HepG2 (cell line): ENCODE results near the gene AANAT. TPM values are rescaled to one million over a fixed set of nuclear protein-coding genes. Genes with fewer than 3 reads are reported as not detected.

Experiments
- AHR ChIP-seq: IDR thresholded peaks from 2 replicates; pipeline ENCODE4 v1.6.1; 2018; ENCODE audit warnings: missing genetic modification reagents, missing compliant biosample characterization
- BHLHE40 ChIP-seq: IDR thresholded peaks from 2 replicates; pipeline ENCODE4 v1.6.1; 2011; ENCODE audit warnings: low read length, improper control_type of control experiment
- FOXO4 ChIP-seq: sonication (generic); formaldehyde crosslinking; conservative IDR thresholded peaks from 2 replicates; pipeline ENCODE4 v1.8.1; 2023; ENCODE audit warnings: missing genetic modification reagents
- FOXP4 ChIP-seq: sonication (generic); formaldehyde crosslinking; IDR thresholded peaks from 2 replicates; pipeline ENCODE4 v1.4.0; 2020; ENCODE audit warnings: missing genetic modification reagents
- IKZF1 ChIP-seq: fragments of 450-650 bp; IDR thresholded peaks from 2 replicates; pipeline ENCODE4 v1.7.1; 2016
- NFE2 ChIP-seq: sonication (generic); formaldehyde crosslinking; IDR thresholded peaks from 2 replicates; pipeline ENCODE4 v1.4.0; 2020; ENCODE audit warnings: missing genetic modification reagents
- NFKBIZ ChIP-seq: IDR thresholded peaks from 2 replicates; pipeline ENCODE4 v1.6.1; 2018; ENCODE audit warnings: missing genetic modification reagents, missing compliant biosample characterization
- PHF5A ChIP-seq: IDR thresholded peaks from one replicate; pipeline ENCODE4 v1.6.1; 2018; ENCODE audit warnings: low read depth, missing genetic modification reagents; ENCODE audit not compliant: unreplicated experiment
- POLR2G ChIP-seq: fragments of 200-400 bp; formaldehyde crosslinking; IDR thresholded peaks from 2 replicates; pipeline ENCODE4 v1.6.1; 2018; ENCODE audit warnings: mild to moderate bottlenecking, low read depth, low read length, moderate library complexity
- PRMT3 ChIP-seq: sonication (generic); formaldehyde crosslinking; IDR thresholded peaks from 2 replicates; pipeline ENCODE4 v1.8.1; 2022; ENCODE audit warnings: low read depth, mild to moderate bottlenecking, moderate library complexity, missing genetic modification reagents, borderline replicate concordance
- PRPF4 ChIP-seq: fragments of 200-400 bp; formaldehyde crosslinking; IDR thresholded peaks from 2 replicates; pipeline ENCODE4 v1.6.1; 2016; ENCODE audit warnings: low read length, low read depth; ENCODE audit not compliant: poor library complexity, severe bottlenecking
- SP2 ChIP-seq: sonication (generic); formaldehyde crosslinking; IDR thresholded peaks from 2 replicates; pipeline ENCODE4 v1.5.1; 2020; ENCODE audit warnings: mild to moderate bottlenecking, missing genetic modification reagents
- TCF12 ChIP-seq, 2 experiments: fragments of 450-650 bp in 1 of 2; sonication (generic) in 1 of 2; formaldehyde crosslinking in 1 of 2; IDR thresholded peaks; 2 replicates each; pipeline versions ENCODE4 v1.6.1 to v1.8.0; 2017 to 2022; ENCODE audit warnings: antibody characterized with exemption in 1 of 2, mild to moderate bottlenecking in 1 of 2, missing genetic modification reagents in 1 of 2, moderate library complexity in 1 of 2
- XBP1 ChIP-seq: sonication (generic); formaldehyde crosslinking; IDR thresholded peaks from 2 replicates; pipeline ENCODE4 v1.5.0; 2020; ENCODE audit warnings: missing genetic modification reagents
- ZBTB2 ChIP-seq: sonication (generic); formaldehyde crosslinking; IDR thresholded peaks from 2 replicates; pipeline ENCODE4 v1.8.0; 2022; ENCODE audit warnings: low read depth, missing genetic modification reagents
- ZMYM4 ChIP-seq: sonication (generic); formaldehyde crosslinking; IDR thresholded peaks from 2 replicates; pipeline ENCODE4 v1.8.1; 2023; ENCODE audit warnings: mild to moderate bottlenecking, missing genetic modification reagents
- ZNF160 ChIP-seq: sonication (generic); formaldehyde crosslinking; IDR thresholded peaks from 2 replicates; pipeline ENCODE4 v1.8.0; 2022; ENCODE audit warnings: mild to moderate bottlenecking, inconsistent platforms, missing genetic modification reagents
- ZNF180 ChIP-seq: sonication (generic); formaldehyde crosslinking; IDR thresholded peaks from 2 replicates; pipeline ENCODE4 v1.4.0; 2020; ENCODE audit warnings: low read depth, missing genetic modification reagents, borderline replicate concordance
- ZNF30 ChIP-seq: sonication (generic); formaldehyde crosslinking; IDR thresholded peaks from 2 replicates; pipeline ENCODE4 v1.5.0; 2020; ENCODE audit warnings: mild to moderate bottlenecking, missing genetic modification reagents
- ZNF362 ChIP-seq: sonication (generic); formaldehyde crosslinking; IDR thresholded peaks from 2 replicates; pipeline ENCODE4 v1.4.0; 2020; ENCODE audit warnings: missing genetic modification reagents, mild to moderate bottlenecking, borderline replicate concordance
- ZNF430 ChIP-seq: sonication (generic); formaldehyde crosslinking; IDR thresholded peaks from 2 replicates; pipeline ENCODE4 v1.9.0; 2021; ENCODE audit warnings: mild to moderate bottlenecking, missing genetic modification reagents
- ZNF530 ChIP-seq: sonication (generic); formaldehyde crosslinking; IDR thresholded peaks from 2 replicates; pipeline ENCODE4 v1.5.0; 2020; ENCODE audit warnings: low read depth, mild to moderate bottlenecking, missing genetic modification reagents
- ZNF563 ChIP-seq: sonication (generic); formaldehyde crosslinking; IDR thresholded peaks from 2 replicates; pipeline ENCODE4 v1.8.0; 2022; ENCODE audit warnings: mild to moderate bottlenecking, moderate library complexity, missing genetic modification reagents
- ZSCAN12 ChIP-seq: sonication (generic); formaldehyde crosslinking; IDR thresholded peaks from 2 replicates; pipeline ENCODE4 v1.9.0; 2021; ENCODE audit warnings: mild to moderate bottlenecking, missing genetic modification reagents
- polyA plus RNA-seq, 8 experiments: library from polyadenylated mRNA; depleted of rRNA in 3 of 8; stranded (reverse) in 7 of 8; unstranded in 1 of 8; fragments of >200 nt; fragmentation: Illumina TruSeq in 4 of 8; extraction: Trizol in 4 of 8; gene quantifications; 2 replicates each; pipeline versions ENCODE4 v1.2.1 to v1.2.3, GENCODE V29; 2011 to 2016; ENCODE audit warnings: low read depth in 4 of 8, missing spikeins in 1 of 8, mixed read lengths in 1 of 8; ENCODE audit not compliant: insufficient read depth in 1 of 8
- total RNA-seq, 5 experiments: library from RNA; depleted of rRNA; stranded (reverse); fragments of >200 nt; fragmentation: Illumina TruSeq; extraction: Trizol; gene quantifications; 2 replicates each; pipeline ENCODE4 v1.2.3, GENCODE V29; 2016; ENCODE audit warnings: low read depth in 1 of 5

Gene AANAT
- total and polyA plus RNA-seq, 2 of the 13 experiments (the other 11 are each of a cell fraction or from before 2014, with no cell fraction given) = 0.07 TPM; not detected in 1

GRCh38 chr17:76506408-76507345 lies 39.3 kb downstream of the AANAT start (continued):
- no peak for TF ChIP-seq AHR (CRISPR knock-in tag)
- 0 out of 2 replicates have a peak, but pooled peaks have one; percentile 40 for TF ChIP-seq ZNF563 (CRISPR knock-in tag)
- TF ChIP-seq NFKBIZ (CRISPR knock-in tag) = no peak
- no peak for TF ChIP-seq FOXO4 (CRISPR knock-in tag)
- TF ChIP-seq ZNF180 (CRISPR knock-in tag) = no peak
- TF ChIP-seq ZNF362 (CRISPR knock-in tag) = no peak
- no peak for TF ChIP-seq PHF5A (CRISPR knock-in tag)
- TF ChIP-seq PRPF4 = no peak
- no peak for TF ChIP-seq IKZF1
- no peak; the same call in 1 of the 2 replicates for TF ChIP-seq PRMT3 (CRISPR knock-in tag)
- TF ChIP-seq ZNF530 (CRISPR knock-in tag) = no peak
- no peak for TF ChIP-seq ZNF430 (CRISPR knock-in tag)
- TF ChIP-seq ZSCAN12 (CRISPR knock-in tag) = no peak
- TF ChIP-seq FOXP4 (CRISPR knock-in tag) = 0 out of 2 replicates have a peak, but pooled peaks have one; percentile 36
- no peak for TF ChIP-seq XBP1
- no peak; the same call in 1 of the 2 replicates for TF ChIP-seq ZMYM4 (CRISPR knock-in tag)
- TF ChIP-seq ZBTB2 (CRISPR knock-in tag) = no peak
- 0 out of 2 replicates have a peak, but pooled peaks have one; percentile 31 for TF ChIP-seq ZNF160
- no peak for TF ChIP-seq TCF12 (IDR thresholded peaks at IDR 0.05)
- TF ChIP-seq TCF12 (CRISPR knock-in tag; IDR thresholded peaks at IDR 0.05) = no peak; the same call in 1 of the 2 replicates
- no peak for TF ChIP-seq SP2
- peak; percentile 46; the same call in 1 of the 2 replicates for TF ChIP-seq ZNF30 (CRISPR knock-in tag)
- TF ChIP-seq BHLHE40 = 0 out of 2 replicates have a peak, but pooled peaks have one; percentile 15
- TF ChIP-seq POLR2G = no peak
- TF ChIP-seq NFE2 (CRISPR knock-in tag) = no peak
